Activated naive CD4-positive, alpha-beta T cell treated with anti-CD3 and anti-CD28 coated beads for 36 hours (primary cell): ENCODE data around the gene ARHGEF4. TPM values are rescaled to one million over a fixed set of nuclear protein-coding genes. Genes with fewer than 3 reads are reported as not detected.

Experiments used
- CTCF ChIA-PET: fragments of 350-600 bp; sonication (Branson Sonifier 250); formaldehyde crosslinking; loops from one replicate; lab custom pipeline; 2021; ENCODE audit warnings: antibody characterized with exemption; lab: Charles Lee
- DNase-seq: peaks from one replicate; pipeline ENCODE4 v3.0.0-alpha.2; 2020
- H3K27ac Mint-ChIP-seq: one replicate; pipeline ENCODE4 v1.8.0; 2021; ENCODE audit warnings: mild to moderate bottlenecking, mixed read lengths
- H3K27me3 Mint-ChIP-seq: one replicate; pipeline ENCODE4 v1.8.0; 2021; ENCODE audit warnings: low read depth, mixed read lengths
- H3K36me3 Mint-ChIP-seq: one replicate; pipeline ENCODE4 v1.8.0; 2021; ENCODE audit warnings: low read depth, mixed read lengths
- H3K4me1 Mint-ChIP-seq: one replicate; pipeline ENCODE4 v1.8.0; 2021; ENCODE audit warnings: low read depth, mixed read lengths
- H3K4me3 Mint-ChIP-seq: one replicate; pipeline ENCODE4 v1.8.0; 2021; ENCODE audit warnings: mild to moderate bottlenecking, moderate library complexity, mixed read lengths
- H3K9me3 Mint-ChIP-seq: one replicate; pipeline ENCODE4 v1.8.0; 2021; ENCODE audit warnings: mixed read lengths
- intact Hi-C: fragments of 100-400 bp; cut with micrococcal nuclease; formaldehyde crosslinking; loops from one replicate; pipeline ENCODE4 v1.15.1; 2023
- total RNA-seq, 2 experiments: library from RNA; stranded (reverse); gene quantifications; one replicate each; pipeline ENCODE4 v1.2.3, GENCODE V29; 2021

Gene ARHGEF4
- total RNA-seq, 2 experiments from 2014 or later = 2.6 to 3.3 TPM

- Mint-ChIP-seq H3K27ac (no peak overlapping the region), H3K27me3 (peaks cover 3% of the 10 kb centered on the region), H3K4me1 (no peaks in the 10 kb centered on the region), H3K36me3 (no peaks in the 10 kb centered on the region), H3K4me3 (no peak overlapping the region), H3K9me3 (no peaks in the 10 kb centered on the region)
- no peak for DNase-seq
- CTCF ChIA-PET = interaction anchor here (1.0 to 1.2 kb wide), 2 partner anchors 9 to 83 kb away, joined by 3 read pairs; no protein-coding TSS in a partner anchor
- intact Hi-C loops = no loop called here
Measured at GRCh38 chr2:130882111-130882690, 45.5 kb downstream of the ARHGEF4 start.

GRCh38 chr2:130882991-130883390, 46.3 kb downstream of the ARHGEF4 start:
- no peak for DNase-seq
- Mint-ChIP-seq H3K4me1 (no peaks in the 10 kb centered on the region), H3K9me3 (no peaks in the 10 kb centered on the region), H3K4me3 (no peak overlapping the region), H3K27ac (no peak overlapping the region), H3K36me3 (no peaks in the 10 kb centered on the region), H3K27me3 (peaks cover 3% of the 10 kb centered on the region)
- CTCF ChIA-PET = interaction anchor here (1.0 to 1.2 kb wide), 2 partner anchors 9 to 84 kb away, joined by 3 read pairs; no protein-coding TSS in a partner anchor
- intact Hi-C loops = no loop called here

- Mint-ChIP-seq H3K27me3 (peaks cover 3% of the 10 kb centered on the region), H3K4me3 (no peak overlapping the region), H3K9me3 (no peaks in the 10 kb centered on the region), H3K27ac (no peak overlapping the region), H3K4me1 (no peaks in the 10 kb centered on the region), H3K36me3 (no peaks in the 10 kb centered on the region)
- CTCF ChIA-PET = interaction anchor here (1.3 kb wide), 1 partner anchor 86 kb away, joined by 4 read pairs; no protein-coding TSS in a partner anchor
- intact Hi-C loops = no loop called here
- DNase-seq = no peak
Measured at GRCh38 chr2:130883496-130883895, 46.8 kb downstream of the ARHGEF4 start.

GRCh38 chr2:130884013-130884412, 47.3 kb downstream of the ARHGEF4 start:
- no peak overlapping the region for H3K27ac Mint-ChIP-seq
- no peaks in the 10 kb centered on the region for H3K36me3 Mint-ChIP-seq
- no peaks in the 10 kb centered on the region for H3K4me1 Mint-ChIP-seq
- H3K27me3 Mint-ChIP-seq = peaks cover 3% of the 10 kb centered on the region
- H3K4me3 Mint-ChIP-seq = no peak overlapping the region
- CTCF ChIA-PET = interaction anchor here (1.1 to 1.3 kb wide), 2 partner anchors 10 to 87 kb away, joined by 4 to 5 read pairs; no protein-coding TSS in a partner anchor
- no peaks in the 10 kb centered on the region for H3K9me3 Mint-ChIP-seq
- intact Hi-C loops = no loop called here
- DNase-seq = no peak

- H3K4me1 Mint-ChIP-seq = no peaks in the 10 kb centered on the region
- no peaks in the 10 kb centered on the region for H3K9me3 Mint-ChIP-seq
- H3K27ac Mint-ChIP-seq = no peak overlapping the region
- CTCF ChIA-PET = interaction anchor here (1.1 to 1.3 kb wide), 2 partner anchors 10 to 87 kb away, joined by 4 to 5 read pairs; no protein-coding TSS in a partner anchor
- H3K4me3 Mint-ChIP-seq = no peak overlapping the region
- H3K27me3 Mint-ChIP-seq = peaks cover 3% of the 10 kb centered on the region
- intact Hi-C loops = no loop called here
- H3K36me3 Mint-ChIP-seq = no peaks in the 10 kb centered on the region
- DNase-seq = no peak
Measured at GRCh38 chr2:130884503-130884902, 47.8 kb downstream of the ARHGEF4 start.

GRCh38 chr2:130887643-130888042, 50.9 kb downstream of the ARHGEF4 start:
- H3K4me3 Mint-ChIP-seq = no peak overlapping the region
- no peaks in the 10 kb centered on the region for H3K9me3 Mint-ChIP-seq
- CTCF ChIA-PET = no interaction called here

GRCh38 chr2:130890941-130891669, 54.4 kb downstream of the ARHGEF4 start:
- Mint-ChIP-seq H3K27ac (no peak overlapping the region), H3K36me3 (no peaks in the 10 kb centered on the region), H3K4me3 (no peak overlapping the region), H3K4me1 (no peaks in the 10 kb centered on the region), H3K27me3 (peaks cover 12% of the 10 kb centered on the region), H3K9me3 (peaks cover 3% of the 10 kb centered on the region)
- CTCF ChIA-PET = interaction anchor here (0.8 to 0.9 kb wide), 2 partner anchors 18 to 93 kb away, joined by 3 to 4 read pairs; no protein-coding TSS in a partner anchor
- intact Hi-C loops = no loop called here
- DNase-seq = no peak

More at GRCh38 chr2:130887643-130888042, 50.9 kb downstream of the ARHGEF4 start:
- Mint-ChIP-seq H3K4me1 (no peaks in the 10 kb centered on the region), H3K27ac (no peak overlapping the region), H3K36me3 (no peaks in the 10 kb centered on the region), H3K27me3 (peaks cover 2% of the 10 kb centered on the region)
- intact Hi-C loops = no loop called here
- no peak for DNase-seq

- Mint-ChIP-seq H3K9me3 (peaks cover 3% of the 10 kb centered on the region), H3K4me3 (no peak overlapping the region), H3K36me3 (no peaks in the 10 kb centered on the region), H3K27ac (no peak overlapping the region), H3K27me3 (peaks cover 15% of the 10 kb centered on the region), H3K4me1 (no peaks in the 10 kb centered on the region)
- CTCF ChIA-PET = no interaction called here
- DNase-seq = no peak
- intact Hi-C loops = no loop called here
Measured at GRCh38 chr2:130891966-130892365, 55.3 kb downstream of the ARHGEF4 start.

GRCh38 chr2:130892793-130893785, 56.4 kb downstream of the ARHGEF4 start:
- CTCF ChIA-PET = no interaction called here
- no peak for DNase-seq
- peaks cover 15% of the 10 kb centered on the region for H3K27me3 Mint-ChIP-seq
- peaks cover 3% of the 10 kb centered on the region for H3K9me3 Mint-ChIP-seq
- no peaks in the 10 kb centered on the region for H3K4me1 Mint-ChIP-seq
- no peak overlapping the region for H3K4me3 Mint-ChIP-seq
- intact Hi-C loops = no loop called here
- no peaks in the 10 kb centered on the region for H3K36me3 Mint-ChIP-seq
- no peak overlapping the region for H3K27ac Mint-ChIP-seq

- intact Hi-C loops = no loop called here
- H3K9me3 Mint-ChIP-seq = peaks cover 3% of the 10 kb centered on the region
- no peaks in the 10 kb centered on the region for H3K36me3 Mint-ChIP-seq
- no peak overlapping the region for H3K4me3 Mint-ChIP-seq
- H3K27me3 Mint-ChIP-seq = peaks cover 15% of the 10 kb centered on the region
- CTCF ChIA-PET = no interaction called here
- H3K27ac Mint-ChIP-seq = no peak overlapping the region
- H3K4me1 Mint-ChIP-seq = no peaks in the 10 kb centered on the region
- DNase-seq = no peak
Measured at GRCh38 chr2:130894326-130894942, 57.7 kb downstream of the ARHGEF4 start.

- peaks cover 13% of the 10 kb centered on the region for H3K27me3 Mint-ChIP-seq
- CTCF ChIA-PET = no interaction called here
Measured at GRCh38 chr2:130896813-130897212, 60.1 kb downstream of the ARHGEF4 start.

More at GRCh38 chr2:130896813-130897212, 60.1 kb downstream of the ARHGEF4 start:
- Mint-ChIP-seq H3K9me3 (peaks cover 3% of the 10 kb centered on the region), H3K4me1 (no peaks in the 10 kb centered on the region), H3K27ac (no peak overlapping the region), H3K4me3 (no peak overlapping the region), H3K36me3 (no peaks in the 10 kb centered on the region)
- no peak for DNase-seq
- intact Hi-C loops = loop anchor here (2.0 kb wide), 1 partner anchor 24 kb away; no protein-coding TSS in a partner anchor
